K562 (cell line): Measurements from ENCODE around the gene RACK1. TPM values are rescaled to one million over a fixed set of nuclear protein-coding genes. Genes with fewer than 3 reads are reported as not detected.

Experiments used
- CREB1 ChIP-seq, 2 experiments: sonication (generic) in 1 of 2; formaldehyde crosslinking in 1 of 2; IDR thresholded peaks; 2 replicates each; pipeline versions ENCODE4 v1.6.1 to v1.8.0; 2012 to 2022; ENCODE audit warnings: inconsistent platforms in 1 of 2, mild to moderate bottlenecking in 1 of 2, missing genetic modification reagents in 1 of 2, moderate library complexity in 1 of 2
- GABPB2 ChIP-seq: fragments of 250-450 bp; sonication (Bioruptor Pico); conservative IDR thresholded peaks from 2 replicates; pipeline ENCODE4 v1.5.1; 2021; ENCODE audit warnings: mild to moderate bottlenecking
- MECOM ChIP-seq: fragments of 250-450 bp; sonication (Bioruptor Pico); IDR thresholded peaks from 2 replicates; pipeline ENCODE4 v1.8.0; 2022; ENCODE audit warnings: inconsistent platforms
- MEIS2 ChIP-seq: fragments of 450-650 bp; IDR thresholded peaks from 2 replicates; pipeline ENCODE4 v1.6.1; 2014; ENCODE audit warnings: mild to moderate bottlenecking; ENCODE audit not compliant: partially characterized antibody
- NCOA4 ChIP-seq: fragments of 450-650 bp; IDR thresholded peaks from 2 replicates; pipeline ENCODE4 v1.6.1; 2018; ENCODE audit warnings: mild to moderate bottlenecking; ENCODE audit not compliant: partially characterized antibody
- NFE2 ChIP-seq: IDR thresholded peaks from 2 replicates; pipeline ENCODE4 v1.6.1; 2014; ENCODE audit warnings: antibody characterized with exemption, low read depth
- SRSF1 ChIP-seq: fragments of 200-400 bp; formaldehyde crosslinking; IDR thresholded peaks from 2 replicates; pipeline ENCODE4 v1.6.1; 2017; ENCODE audit warnings: mild to moderate bottlenecking, low read depth, low read length, moderate library complexity
- TBL1XR1 ChIP-seq, 2 experiments: IDR thresholded peaks; 2 replicates each; pipeline ENCODE4 v1.6.1; 2012; ENCODE audit warnings: improper control_type of control experiment in 2 of 2, low read length in 2 of 2, mild to moderate bottlenecking in 1 of 2
- TCF7L2 ChIP-seq: fragments of 150-350 bp; IDR thresholded peaks from 2 replicates; pipeline ENCODE4 v1.6.1; 2016; ENCODE audit warnings: low read depth, mild to moderate bottlenecking, low read length, moderate library complexity
- U2AF2 ChIP-seq: fragments of 200-400 bp; formaldehyde crosslinking; optimal IDR thresholded peaks from 2 replicates; pipeline ENCODE3; 2017; ENCODE audit warnings: low read depth, mild to moderate bottlenecking, low read length
- ZFP1 ChIP-seq: fragments of 450-650 bp; formaldehyde crosslinking; IDR thresholded peaks from 2 replicates; pipeline ENCODE4 v1.4.0; 2020; ENCODE audit warnings: mild to moderate bottlenecking, mixed read lengths
- ZKSCAN8 ChIP-seq: fragments of 200-800 bp; sonication (Bioruptor generic); IDR thresholded peaks from 2 replicates; pipeline ENCODE4 v1.6.1; 2016; ENCODE audit warnings: missing genetic modification characterization, missing compliant biosample characterization
- ZNF184 ChIP-seq: sonication (generic); formaldehyde crosslinking; IDR thresholded peaks from 2 replicates; pipeline ENCODE4 v1.5.0; 2020; ENCODE audit warnings: missing genetic modification reagents
- ZNF217 ChIP-seq: sonication (generic); formaldehyde crosslinking; IDR thresholded peaks from 2 replicates; pipeline ENCODE4 v1.8.0; 2022; ENCODE audit warnings: mild to moderate bottlenecking, missing genetic modification reagents
- ZNF224 ChIP-seq: sonication (generic); formaldehyde crosslinking; IDR thresholded peaks from 2 replicates; pipeline ENCODE4 v1.8.0; 2022; ENCODE audit warnings: mild to moderate bottlenecking, missing genetic modification reagents
- ZNF263 ChIP-seq: sonication (generic); formaldehyde crosslinking; IDR thresholded peaks from 2 replicates; pipeline ENCODE4 v1.8.0; 2022; ENCODE audit warnings: mild to moderate bottlenecking, missing genetic modification reagents, borderline replicate concordance
- ZNF324 ChIP-seq: fragments of 250-450 bp; sonication (Bioruptor Pico); IDR thresholded peaks from 2 replicates; pipeline ENCODE4 v1.4.0; 2020; ENCODE audit warnings: mild to moderate bottlenecking
- ZNF445 ChIP-seq: fragments of 250-450 bp; sonication (Bioruptor Pico); IDR thresholded peaks from 2 replicates; pipeline ENCODE4 v1.4.0; 2020; ENCODE audit warnings: low read depth, mild to moderate bottlenecking, moderate library complexity
- ZNF766 ChIP-seq: fragments of 200-800 bp; sonication (Bioruptor generic); conservative IDR thresholded peaks from 2 replicates; pipeline ENCODE4 v1.6.1; 2016; ENCODE audit warnings: missing genetic modification characterization, missing compliant biosample characterization
- polyA plus RNA-seq, 8 experiments: library from polyadenylated mRNA; depleted of rRNA in 4 of 8; stranded (reverse) in 5 of 8; unstranded in 3 of 8; fragments of >200 nt; fragmentation: Nextera tagmentation in 2 of 8; fragmentation: Illumina TruSeq in 1 of 8; extraction: Ambion mirVana in 2 of 8; extraction: Trizol in 1 of 8; gene quantifications; 2 replicates each; pipeline versions ENCODE4 v1.2.1 to v1.2.3, GENCODE V29; 2011 to 2014; ENCODE audit warnings: inconsistent platforms in 1 of 8, missing spikeins in 1 of 8
- total RNA-seq, 7 experiments: library from RNA; depleted of rRNA in 6 of 7; stranded (reverse); fragments of >200 nt in 6 of 7; fragmentation: Illumina TruSeq in 2 of 7; extraction: Trizol in 2 of 7; gene quantifications; 2 replicates each; pipeline versions ENCODE4 v1.2.1 to v1.2.3, GENCODE V29; 2011 to 2021; ENCODE audit warnings: low replicate concordance in 1 of 7
- TF ChIP-seq, protein P1 (sequence below): sonication (generic); formaldehyde crosslinking; IDR thresholded peaks from 2 replicates; pipeline ENCODE4 v1.8.0; 2022; ENCODE audit warnings: mild to moderate bottlenecking, missing genetic modification reagents
- TF ChIP-seq, protein P2 (sequence below): sonication (generic); IDR thresholded peaks from 2 replicates; pipeline ENCODE4 v1.6.1; 2016
- TF ChIP-seq, protein P3 (sequence below): fragments of 450-650 bp; conservative IDR thresholded peaks from 2 replicates; pipeline ENCODE4 v1.6.1; 2016; ENCODE audit warnings: missing genetic modification characterization, low read depth, mild to moderate bottlenecking, missing compliant biosample characterization, moderate library complexity

Gene RACK1
- total and polyA plus RNA-seq, 9 of the 15 experiments (the other 6 are each of a cell fraction or from before 2014, with no cell fraction given) = 2,303 to 5,311 (median 3,833) TPM

DNA sequence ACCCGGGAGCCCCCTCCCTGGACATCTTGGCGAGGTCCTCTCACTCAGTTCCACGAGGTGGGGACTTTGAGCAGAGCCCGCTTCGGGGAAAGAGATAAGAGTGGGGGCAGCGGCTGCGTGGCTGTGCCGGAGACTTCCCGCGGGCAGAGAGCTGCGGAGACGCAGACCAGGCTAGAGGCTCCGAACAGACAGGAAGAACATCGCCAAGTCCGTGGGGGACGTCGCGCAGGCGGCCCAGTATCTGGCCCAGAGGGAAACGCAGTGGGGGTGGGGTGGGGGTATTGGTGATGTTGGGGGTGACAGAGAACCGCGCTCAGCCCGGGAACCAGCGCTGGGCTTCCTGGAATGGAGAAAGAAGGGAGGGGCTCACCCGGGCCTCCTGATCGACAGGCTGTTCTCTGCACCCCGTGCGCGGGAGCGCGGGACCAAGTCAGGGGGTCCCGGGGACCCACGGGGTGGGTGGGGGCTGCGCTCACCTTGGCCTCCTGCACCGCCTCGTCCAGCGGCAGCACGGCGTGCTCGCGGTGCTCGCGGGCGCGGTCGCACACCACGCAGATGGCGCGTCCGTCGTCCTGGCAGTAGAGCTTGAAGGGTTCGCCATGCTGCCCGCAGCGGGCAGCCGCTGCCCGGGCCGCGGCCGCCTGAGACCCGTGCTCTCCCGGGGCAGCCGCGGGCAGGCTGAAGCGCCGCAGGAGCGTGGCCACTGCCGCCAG, 39.4 kb downstream of the RACK1 start (continued):
- TF ChIP-seq, protein P1, sequence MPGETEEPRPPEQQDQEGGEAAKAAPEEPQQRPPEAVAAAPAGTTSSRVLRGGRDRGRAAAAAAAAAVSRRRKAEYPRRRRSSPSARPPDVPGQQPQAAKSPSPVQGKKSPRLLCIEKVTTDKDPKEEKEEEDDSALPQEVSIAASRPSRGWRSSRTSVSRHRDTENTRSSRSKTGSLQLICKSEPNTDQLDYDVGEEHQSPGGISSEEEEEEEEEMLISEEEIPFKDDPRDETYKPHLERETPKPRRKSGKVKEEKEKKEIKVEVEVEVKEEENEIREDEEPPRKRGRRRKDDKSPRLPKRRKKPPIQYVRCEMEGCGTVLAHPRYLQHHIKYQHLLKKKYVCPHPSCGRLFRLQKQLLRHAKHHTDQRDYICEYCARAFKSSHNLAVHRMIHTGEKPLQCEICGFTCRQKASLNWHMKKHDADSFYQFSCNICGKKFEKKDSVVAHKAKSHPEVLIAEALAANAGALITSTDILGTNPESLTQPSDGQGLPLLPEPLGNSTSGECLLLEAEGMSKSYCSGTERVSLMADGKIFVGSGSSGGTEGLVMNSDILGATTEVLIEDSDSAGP = no peak
- TF ChIP-seq, protein P2, sequence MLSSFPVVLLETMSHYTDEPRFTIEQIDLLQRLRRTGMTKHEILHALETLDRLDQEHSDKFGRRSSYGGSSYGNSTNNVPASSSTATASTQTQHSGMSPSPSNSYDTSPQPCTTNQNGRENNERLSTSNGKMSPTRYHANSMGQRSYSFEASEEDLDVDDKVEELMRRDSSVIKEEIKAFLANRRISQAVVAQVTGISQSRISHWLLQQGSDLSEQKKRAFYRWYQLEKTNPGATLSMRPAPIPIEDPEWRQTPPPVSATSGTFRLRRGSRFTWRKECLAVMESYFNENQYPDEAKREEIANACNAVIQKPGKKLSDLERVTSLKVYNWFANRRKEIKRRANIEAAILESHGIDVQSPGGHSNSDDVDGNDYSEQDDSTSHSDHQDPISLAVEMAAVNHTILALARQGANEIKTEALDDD = no peak
- TF ChIP-seq NCOA4 (no peak), ZNF217 (CRISPR knock-in tag) (0 out of 2 replicates have a peak, but pooled peaks have one; percentile 25), U2AF2 (no peak), ZNF184 (CRISPR knock-in tag) (no peak), ZNF445 (CRISPR knock-in tag) (no peak), CREB1 (IDR thresholded peaks at IDR 0.05) (no peak), CREB1 (CRISPR knock-in tag; IDR thresholded peaks at IDR 0.05) (0 out of 2 replicates have a peak, but pooled peaks have one; percentile 11), ZFP1 (CRISPR knock-in tag) (no peak), ZNF324 (no peak), TBL1XR1 (IDR thresholded peaks at IDR 0.05; ENCODE audit: low read length in 2 of 2) (no peak), NFE2 (no peak), TCF7L2 (no peak), SRSF1 (no peak), ZNF224 (CRISPR knock-in tag) (no peak), GABPB2 (CRISPR knock-in tag) (no peak), ZKSCAN8 (no peak), ZNF263 (CRISPR knock-in tag) (no peak), MECOM (no peak), MEIS2 (no peak), ZNF766 (CRISPR knock-in tag) (no peak)
- TF ChIP-seq, protein P3, sequence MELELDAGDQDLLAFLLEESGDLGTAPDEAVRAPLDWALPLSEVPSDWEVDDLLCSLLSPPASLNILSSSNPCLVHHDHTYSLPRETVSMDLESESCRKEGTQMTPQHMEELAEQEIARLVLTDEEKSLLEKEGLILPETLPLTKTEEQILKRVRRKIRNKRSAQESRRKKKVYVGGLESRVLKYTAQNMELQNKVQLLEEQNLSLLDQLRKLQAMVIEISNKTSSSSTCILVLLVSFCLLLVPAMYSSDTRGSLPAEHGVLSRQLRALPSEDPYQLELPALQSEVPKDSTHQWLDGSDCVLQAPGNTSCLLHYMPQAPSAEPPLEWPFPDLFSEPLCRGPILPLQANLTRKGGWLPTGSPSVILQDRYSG = no peak
